NCI-H82 treated with DMSO at 0.1 percent for 48 hours (cell line): ENCODE results near the gene FTCD.
"Not testable (repeated sequence)": the region's sequence is repeated elsewhere in the genome, so short reads cannot be mapped to it uniquely, and the experiment has no call there.

Experiments used
- DNase-seq: peaks from one replicate; lab custom pipeline; 2025; ENCODE audit not compliant: unreplicated experiment; lab: John Stamatoyannopoulos, UW

FTCD gene

DNA sequence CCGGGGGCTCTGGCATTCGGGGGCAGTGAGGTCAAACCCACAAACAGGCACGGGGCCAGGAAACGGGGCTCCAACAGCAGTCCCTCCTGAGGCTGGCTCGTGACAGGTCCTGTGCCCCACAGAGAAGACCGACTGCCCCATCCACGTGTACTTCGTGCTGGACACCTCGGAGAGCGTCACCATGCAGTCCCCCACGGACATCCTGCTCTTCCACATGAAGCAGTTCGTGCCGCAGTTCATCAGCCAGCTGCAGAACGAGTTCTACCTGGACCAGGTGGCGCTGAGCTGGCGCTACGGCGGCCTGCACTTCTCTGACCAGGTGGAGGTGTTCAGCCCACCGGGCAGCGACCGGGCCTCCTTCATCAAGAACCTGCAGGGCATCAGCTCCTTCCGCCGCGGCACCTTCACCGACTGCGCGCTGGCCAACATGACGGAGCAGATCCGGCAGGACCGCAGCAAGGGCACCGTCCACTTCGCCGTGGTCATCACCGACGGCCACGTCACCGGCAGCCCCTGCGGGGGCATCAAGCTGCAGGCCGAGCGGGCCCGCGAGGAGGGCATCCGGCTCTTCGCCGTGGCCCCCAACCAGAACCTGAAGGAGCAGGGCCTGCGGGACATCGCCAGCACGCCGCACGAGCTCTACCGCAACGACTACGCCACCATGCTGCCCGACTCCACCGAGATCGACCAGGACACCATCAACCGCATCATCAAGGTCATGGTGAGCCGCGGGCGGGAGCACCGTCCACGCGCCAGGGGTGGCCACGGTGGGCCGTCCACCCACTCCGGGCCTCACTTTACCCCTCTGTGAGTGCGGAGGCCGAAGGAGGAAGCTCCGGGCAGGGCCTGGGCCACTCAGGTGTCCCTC lies 43.3 kb downstream of the FTCD start:
- no peak for DNase-seq

DNA sequence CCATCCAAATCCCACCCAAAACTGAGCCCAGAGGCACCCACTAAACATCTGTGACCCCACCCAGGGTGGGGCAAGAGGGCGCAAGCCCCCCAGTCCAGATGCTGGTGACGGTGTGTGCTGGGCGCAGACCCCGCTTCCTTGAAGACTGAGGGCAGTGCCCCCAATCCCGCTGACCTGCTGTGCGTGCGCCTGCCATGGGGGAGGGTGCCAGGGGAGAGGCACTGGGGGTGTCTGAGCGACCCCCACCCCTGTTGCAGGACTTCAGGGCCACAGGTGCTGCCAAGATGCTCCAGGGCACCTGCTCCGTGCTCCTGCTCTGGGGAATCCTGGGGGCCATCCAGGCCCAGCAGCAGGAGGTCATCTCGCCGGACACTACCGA lies 44.2 kb downstream of the FTCD start:
- DNase-seq: no peak

DNA sequence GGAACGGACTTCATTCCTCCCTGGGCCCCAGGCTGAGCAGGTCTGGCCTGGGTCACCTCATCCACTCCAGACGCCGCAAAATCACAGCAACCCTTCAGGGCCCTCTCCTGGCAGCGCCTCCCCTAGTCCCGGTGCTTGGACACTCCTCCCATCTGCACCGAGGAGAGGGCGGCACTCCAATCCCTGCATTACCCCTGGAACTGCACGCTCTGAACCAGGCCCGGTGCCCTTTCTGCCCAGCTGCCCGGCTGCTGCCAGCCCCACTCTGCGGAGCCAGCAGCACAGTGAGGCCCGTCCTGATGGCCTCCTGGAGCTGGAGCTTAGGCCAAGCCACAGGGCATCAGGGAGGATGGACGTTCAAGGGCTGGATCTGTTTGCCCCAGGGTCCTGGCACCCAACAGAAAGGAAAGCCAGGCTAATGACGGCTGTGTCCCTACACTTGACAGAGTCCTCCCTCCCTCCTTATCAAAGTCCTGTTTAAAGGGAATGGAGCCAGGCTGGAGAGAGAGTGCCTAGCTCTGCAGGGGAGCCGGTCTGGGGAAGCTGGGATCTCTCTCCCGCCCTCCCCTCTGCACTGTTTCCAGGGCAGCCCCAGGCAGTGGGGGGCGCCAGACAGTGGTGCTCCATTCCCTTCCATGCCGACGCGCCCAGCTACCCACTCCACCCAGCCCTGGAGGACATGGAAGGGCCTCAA lies 44.7 kb downstream of the FTCD start:
- DNase-seq: no peak

DNA sequence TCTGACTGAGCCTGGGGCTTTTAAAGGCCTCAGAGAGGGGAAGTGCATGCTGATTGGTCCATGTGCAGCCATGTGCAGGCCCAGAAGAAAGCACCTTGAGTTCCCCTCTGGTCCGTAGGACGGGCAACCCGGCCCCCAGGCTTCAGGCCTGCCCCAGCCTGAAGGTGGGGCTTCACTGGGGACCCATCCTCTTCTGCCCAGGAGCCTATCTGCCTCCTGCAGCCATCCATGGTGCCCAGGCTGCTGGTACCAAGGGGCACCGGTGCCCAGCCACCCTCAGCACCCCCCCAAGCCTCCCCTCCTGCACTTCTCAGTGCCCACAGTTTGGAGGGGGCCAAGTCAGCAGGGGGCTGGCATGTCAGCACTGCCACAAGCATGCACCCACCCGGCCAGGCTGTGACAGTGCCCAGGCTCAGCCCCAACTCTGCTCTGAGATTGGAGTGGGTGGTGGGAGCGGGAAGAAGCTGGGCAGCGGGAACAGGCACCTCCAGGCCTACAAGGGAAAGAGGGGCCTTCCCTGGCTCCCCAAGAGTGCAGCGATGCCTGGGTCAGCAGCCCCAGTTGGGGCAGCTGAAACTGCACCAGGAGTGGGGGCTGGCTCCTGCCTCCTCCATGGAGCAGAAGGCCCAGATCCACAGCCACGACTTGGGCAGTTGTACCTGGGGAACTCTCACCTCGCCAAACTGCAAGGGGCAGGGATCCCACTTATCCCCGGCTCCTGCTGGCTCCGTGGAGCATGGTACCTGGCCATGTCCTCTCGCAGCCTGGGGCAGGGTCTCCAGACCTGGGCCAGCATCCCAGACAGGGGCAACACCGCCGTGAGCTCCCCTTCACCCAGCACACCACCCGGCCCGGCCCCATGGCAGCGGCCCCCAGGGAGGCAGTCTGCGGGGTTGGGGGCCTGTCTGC lies 45.8 kb downstream of the FTCD start:
- DNase-seq: no peak

DNA sequence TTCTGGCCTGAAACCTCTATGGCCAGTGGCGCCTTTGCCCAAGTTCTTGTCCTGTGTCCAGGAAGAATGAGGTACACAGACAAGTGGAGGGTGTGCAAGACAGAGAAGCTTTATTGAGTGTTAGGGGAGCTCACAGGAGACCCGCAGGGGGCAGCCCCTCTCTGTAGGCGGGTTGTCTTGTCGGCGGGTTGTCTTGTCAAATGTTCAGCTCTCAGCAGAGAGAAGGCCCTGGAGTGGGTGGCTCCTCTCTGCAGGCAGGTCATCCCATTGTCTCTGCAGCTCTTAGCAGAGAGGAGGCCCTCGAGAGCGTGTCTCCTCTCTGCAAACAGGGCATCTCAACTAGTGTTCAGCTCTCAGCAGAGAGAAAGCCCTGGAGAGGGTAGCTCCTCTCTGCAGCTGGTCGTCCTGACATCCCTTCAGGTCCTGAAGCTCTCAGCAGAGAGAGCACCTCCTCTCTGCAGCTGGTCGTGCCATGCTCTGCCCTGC lies 46.5 kb downstream of the FTCD start:
- no peak for DNase-seq

DNA sequence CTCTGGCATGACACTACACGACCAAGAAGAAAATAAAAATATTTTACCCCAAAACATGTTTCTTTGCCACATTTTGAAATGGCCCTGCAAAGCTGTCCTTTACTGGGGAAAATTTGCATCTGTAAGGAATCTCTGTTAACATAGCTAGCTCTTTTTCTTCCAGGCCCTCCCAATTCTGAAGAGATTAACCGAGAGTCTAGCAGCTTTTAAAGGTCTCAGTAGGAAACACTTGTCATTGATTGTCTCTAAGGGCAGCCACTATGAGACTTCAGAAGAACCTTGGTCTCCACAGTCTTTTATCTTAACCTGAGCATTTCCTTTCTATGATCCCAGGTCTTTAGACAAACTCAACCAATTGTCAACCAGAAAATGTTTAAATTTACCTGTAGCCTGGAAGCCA lies 48.0 kb downstream of the FTCD start:
- DNase-seq: not testable (repeated sequence)

DNA sequence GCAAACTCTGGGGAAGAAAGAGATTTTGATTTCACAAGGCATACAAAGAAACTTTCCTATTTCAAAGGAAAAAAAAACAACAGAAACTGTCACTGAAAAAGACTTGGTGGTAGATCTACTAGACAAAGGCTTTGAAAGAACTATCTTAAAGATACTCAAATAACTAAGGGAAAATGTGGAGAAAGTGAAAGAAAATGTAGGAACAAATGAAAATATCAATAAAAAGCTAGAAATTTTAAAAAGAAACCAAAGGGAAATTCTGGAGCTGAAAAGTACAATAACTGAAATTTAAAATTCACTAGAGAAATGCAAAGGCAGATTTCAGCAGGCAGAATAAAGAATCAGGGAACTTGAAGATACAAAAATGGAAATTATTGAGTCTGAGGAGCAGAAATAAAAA lies 51.3 kb downstream of the FTCD start:
- DNase-seq: no peak

DNA sequence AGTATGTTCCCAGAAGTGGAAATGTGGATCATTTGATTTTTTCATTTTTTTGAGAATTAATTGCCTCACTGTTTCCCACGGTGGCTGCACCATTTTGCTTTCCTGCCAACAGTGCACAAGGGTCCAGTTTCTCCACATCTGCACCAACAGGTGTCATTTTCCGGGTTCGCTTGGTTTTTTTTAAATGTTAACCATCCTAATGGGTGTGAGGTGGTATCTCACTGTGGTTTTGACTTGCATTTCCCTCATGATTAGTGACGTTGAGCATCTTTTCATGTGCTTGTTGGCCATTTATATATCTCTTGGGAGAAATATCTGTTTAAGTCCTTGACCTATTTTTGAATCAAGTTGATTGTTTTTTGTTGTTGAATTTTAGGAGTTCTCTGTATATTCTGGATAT lies 54.5 kb downstream of the FTCD start:
- DNase-seq: no peak

DNA sequence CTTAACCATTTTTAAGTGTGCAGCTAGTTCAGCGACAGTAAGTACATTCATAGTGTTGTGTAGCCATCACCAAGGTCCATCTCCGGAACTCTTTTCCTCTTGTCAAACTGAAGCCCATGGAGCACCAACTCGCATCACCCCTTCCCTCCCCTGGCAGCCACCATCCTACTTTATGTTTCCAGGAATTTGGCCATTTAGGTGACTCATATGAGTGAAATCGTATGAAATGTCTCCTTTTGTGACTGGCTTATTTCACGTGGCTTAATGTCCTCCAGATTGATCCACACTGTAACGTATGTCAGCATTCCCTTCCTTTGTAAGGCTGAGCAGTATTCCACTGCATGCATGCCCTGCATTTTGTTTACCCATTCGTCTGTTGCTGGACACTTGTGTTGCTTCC lies 55.0 kb downstream of the FTCD start:
- DNase-seq: no peak

DNA sequence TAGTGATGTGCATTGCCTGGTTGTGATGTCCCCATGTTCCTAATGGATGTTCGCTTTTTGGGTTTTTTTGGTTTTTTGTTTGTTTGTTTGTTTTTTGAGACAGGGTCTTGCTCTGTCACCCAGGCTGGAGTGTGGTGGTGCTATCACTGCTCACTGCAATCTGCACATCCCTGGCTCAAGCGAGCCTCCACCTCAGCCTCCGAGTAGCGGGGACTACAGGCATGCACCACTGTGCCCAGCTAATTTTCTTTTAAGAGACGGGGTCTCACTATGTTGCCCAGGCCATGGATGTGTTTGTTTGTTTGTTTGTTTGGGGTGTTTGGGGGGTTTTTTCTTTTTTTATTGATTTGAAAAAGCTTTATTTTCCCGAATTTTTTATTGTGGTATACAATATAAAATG lies 55.4 kb downstream of the FTCD start:
- no peak for DNase-seq

DNA sequence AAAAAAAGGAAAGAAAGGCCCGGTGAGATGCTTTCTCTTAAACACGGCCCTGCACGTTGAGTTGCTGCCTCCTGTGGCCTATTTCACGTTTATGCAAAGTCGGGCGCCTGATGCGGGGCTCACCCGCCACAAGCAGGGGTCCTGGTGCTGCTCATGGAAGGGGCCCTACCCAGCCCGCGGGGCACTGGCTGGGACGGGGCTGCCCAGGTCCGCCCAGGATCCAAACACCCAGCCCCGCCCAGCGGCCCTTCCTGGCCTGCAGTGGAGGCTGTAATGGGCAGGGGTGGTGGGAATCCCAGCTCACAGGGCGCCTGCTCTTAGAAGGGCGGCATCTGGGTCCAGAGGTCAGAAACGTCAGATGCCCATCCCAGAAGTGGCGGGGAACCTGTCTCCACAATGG lies 55.9 kb downstream of the FTCD start:
- no peak for DNase-seq

DNA sequence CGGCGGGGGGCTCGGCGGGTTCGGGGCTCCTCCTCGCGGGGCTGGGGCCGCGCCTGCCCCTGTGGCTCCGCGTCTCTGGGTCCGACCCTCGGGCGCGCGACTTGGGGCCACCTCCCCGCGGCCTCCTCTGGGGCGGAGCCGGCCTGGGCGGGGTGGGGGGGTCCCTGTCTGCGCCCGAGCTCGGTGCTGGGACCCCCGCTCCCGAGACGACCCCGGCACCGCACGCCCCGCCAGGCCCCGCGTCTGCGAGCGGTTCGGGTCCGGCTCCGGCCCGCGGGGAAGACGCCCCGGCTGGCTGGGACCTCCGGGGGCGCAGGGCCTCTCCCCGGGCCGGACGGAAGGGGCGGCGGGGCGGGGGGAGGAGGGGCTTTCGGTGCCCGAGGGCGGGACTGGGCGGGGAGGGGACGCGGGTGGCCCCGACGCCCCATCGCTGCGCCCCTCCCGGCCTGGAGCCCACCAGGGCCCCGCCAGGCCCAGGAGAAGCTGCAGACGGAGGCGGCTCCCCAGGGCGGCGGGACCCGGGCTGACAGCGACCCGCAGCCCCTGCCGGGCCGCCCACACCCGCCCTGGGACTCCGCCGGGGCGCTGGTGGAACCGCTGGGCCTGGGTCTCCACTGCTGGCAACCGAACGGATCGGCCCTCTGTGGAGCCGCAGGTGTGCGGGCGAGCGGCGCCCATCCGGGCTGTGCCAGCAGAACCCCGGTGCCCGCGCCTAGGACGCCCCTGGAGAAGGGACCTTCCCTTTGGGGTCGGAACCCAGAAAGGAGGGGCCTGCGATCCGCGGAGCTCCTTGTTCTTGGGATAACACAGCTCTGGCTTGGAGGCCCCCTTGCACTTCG lies 56.9 kb downstream of the FTCD start:
- DNase-seq: no peak

DNA sequence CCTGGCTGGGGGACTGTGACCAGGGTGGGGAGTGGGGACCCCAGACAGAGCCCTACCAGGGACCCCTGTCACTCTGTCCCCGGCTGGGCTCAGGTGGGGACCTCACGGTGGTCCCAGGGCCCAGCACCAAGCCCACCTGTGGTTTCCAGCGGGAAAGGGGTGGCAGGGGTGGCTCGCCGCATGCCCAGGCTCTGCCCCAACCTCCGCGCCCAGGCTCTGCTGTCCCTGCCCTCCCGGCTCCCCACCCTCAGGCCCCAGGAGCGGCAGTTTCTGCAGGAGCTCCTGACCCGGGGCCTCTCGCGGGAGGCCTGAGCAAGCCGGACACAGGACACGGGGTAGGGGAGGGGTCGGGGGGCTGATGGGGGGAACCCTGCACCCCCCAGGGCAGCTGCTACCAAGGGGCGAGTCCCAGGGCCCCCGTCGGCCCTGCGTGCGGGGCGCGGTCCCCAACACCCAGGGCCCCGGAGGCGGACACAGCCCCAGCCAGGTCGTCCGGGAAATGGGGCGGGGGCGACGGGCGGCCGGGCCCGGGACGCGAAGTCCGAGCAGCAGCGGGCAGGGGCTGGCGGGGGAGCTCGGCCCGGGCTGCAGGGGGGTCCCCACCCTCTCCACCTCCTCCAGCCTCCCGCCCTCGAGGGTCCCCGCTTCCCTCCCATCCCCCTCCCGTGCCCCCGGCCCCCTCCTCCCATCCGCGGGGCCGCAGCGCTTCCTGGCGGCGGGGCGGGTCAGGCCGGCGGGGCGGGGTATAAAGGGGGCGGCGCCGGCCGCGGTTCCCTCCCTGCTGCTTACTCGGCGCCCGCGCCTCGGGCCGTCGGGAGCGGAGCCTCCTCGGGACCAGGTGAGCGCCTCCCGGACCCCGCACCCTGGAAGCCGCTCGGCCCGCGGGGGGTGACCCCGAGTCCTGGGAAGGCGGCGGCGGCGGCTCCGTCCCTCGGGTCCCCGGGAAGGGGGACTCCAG lies 57.8 kb downstream of the FTCD start, which contains the start of gene COL6A2:
COL6A2 (plus strand) TSS at position 777 of the 958 bp plus-strand sequence.
- DNase-seq: no peak

DNA sequence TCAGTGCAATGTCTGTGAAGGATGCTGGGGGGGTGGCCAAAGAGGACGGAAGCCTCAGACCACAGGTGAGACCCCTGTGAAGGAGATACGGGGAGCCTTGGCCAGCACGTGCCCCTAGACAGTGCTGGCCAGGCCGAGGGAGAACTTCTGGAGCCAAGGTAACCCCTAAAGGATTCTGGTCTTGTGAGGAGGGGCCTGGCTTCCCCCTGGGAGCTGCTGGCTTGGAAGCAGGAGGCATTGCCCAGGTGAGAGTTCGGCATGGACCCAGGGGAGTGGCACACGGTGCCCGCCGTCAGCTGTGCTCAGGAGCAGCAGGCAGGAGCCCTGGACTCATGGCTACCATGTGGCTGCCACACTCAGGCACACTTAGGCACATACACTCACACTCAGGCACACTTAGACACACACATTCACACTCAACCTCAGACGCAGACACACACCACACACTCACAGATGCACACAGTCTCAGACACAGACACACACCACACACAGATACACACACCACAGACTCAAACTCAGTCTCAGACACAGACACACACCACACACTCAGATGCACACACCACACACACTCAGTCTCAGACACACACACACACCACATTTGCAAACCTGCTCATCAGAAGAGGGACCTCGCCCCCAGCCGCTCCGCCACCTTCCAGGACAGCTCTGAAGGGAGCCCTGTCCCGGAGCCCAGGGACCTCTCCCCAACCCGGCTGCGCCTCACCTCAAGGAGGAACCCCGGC lies 58.6 kb downstream of the FTCD start:
- DNase-seq: no peak

DNA sequence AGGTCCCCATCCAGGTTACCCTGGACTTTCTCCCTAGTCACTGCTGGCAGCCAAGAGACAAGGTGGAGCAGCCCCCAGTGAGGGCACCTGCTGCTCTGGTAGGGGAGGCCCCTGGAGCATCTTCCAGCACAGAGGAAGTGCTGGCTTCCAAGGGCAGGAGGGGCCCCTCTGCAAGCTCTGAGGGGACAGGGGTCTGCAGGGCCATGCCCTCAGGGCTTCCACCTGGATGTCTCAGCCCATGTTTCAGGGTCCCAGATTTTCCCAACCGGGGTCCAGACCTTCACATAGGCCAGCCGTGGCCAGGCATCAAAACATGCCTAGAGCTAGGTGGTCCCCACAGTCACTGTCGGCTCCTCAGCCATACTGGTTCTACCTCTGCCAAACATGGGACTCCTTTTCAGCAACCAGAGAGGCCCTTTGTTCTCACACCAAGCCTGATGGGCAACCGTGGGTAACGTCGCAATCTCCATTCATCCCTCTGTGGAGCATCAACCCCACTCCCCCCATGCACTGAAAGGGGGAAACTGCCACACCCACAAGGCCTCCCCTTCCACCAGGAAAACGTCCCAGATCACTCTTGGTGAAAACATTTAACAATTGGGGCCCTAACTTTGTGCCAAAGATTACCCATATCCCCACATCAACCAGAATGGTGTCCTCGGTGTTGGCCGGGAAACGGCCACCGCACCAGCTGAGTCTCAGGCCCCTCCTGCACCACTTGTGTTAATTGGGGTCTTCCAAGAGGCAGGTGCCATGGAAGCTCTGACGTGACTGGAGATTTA lies 59.4 kb downstream of the FTCD start:
- DNase-seq: no peak

DNA sequence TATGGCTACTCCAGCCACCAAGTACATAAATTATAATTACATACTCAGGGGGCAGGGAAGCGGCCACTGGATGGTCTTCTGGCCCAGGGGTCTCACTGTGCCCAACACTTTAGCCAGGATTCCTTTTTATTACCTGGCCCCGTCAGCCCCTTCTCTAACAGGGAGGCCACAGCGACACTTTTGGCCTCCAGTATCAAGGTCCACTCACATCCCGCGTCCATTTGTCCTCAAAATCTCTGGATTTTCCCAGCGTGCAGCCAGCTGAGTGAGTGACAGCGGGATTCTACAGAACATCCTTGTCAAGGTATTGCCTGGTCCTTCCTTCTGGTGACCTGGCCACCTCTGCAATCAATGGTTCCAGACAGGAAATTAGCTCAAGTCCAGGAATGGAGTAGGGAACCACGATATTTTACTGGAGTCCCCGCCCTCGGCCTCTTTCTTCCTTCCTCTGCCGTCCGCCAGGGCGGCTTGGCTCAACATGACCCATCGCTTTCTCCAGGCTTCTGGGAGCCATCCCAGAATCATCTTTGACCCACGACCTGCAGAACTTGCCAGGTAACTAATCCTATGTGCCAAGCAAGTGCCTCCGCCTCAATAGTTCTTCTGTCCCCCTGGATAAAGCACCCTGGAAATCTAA lies 60.2 kb downstream of the FTCD start:
- DNase-seq: no peak

DNA sequence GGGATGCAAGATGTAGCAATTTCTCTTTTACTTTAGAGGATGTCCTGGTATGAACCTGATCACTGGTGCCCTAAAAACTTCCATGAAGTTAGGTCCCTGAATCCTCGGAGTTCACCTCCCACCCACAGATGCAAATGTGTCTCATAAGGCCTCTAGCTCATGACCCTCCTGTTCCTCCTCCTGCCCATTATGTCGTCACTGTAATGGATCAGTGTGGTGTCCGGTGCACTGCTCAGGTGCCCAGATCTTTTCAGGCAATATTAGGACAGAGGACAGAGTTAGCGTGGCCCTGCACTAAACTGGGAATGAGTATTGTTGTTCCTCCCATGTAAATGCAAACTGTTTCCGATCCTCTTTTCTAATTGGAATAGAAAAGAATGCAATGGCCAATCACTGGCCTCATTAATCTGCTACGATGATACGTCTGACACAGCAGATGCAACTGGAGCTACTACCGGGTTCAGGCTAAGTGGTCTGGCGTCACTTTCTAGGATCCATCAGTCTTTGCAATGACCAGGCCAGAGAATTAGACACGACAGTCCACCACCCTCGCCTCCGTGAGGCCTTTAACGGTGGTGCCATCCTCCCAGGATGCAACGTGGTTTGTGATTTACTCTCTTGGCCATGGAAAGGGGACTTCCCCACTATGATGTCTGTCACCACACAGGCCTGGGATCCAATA lies 60.8 kb downstream of the FTCD start:
- no peak for DNase-seq
